ENCODE measurements around the gene FBN1.

The FBN1 gene

DNA sequence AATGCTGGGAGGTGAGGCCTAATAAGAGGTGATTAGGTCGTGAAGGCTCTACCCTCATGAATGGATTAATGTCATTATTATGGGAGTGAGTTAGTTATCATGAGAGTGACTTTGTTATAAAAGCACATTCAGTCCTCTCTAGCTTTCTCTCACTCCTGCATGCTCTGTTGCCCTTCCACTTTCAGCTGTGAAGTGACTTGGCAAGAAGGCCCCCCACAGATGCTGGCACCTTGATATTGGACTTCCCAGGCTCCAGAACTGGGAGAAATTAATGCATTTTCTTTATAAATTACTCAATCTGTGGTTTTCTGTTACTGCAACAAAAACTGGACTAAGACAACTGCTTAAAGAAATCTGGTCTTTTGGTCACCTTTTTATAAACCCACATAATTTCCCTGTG, 144.3 kb downstream of the FBN1 start:
- no peaks in the 10 kb centered on the region for H3K4me1 ChIP-seq (ENCODE audit: low read length)
- H3K27me3 ChIP-seq (replicated peaks; ENCODE audit: insufficient read depth, low read length), result no peaks in the 10 kb centered on the region
- H3K9me2 ChIP-seq (replicated peaks; ENCODE audit: insufficient read depth, low read length), result no peaks in the 10 kb centered on the region
- H3K9ac ChIP-seq (ENCODE audit: low read length), result no peak overlapping the region
- H2AFZ ChIP-seq (ENCODE audit: low read length), result no peak overlapping the region
- DNase-seq, result no peak
- no peak overlapping the region for H3K4me3 ChIP-seq (ENCODE audit: low read length)
- no peaks in the 10 kb centered on the region for H4K20me1 ChIP-seq (ENCODE audit: insufficient read depth, low read length)
- no peak for TF ChIP-seq EZH2phosphoT487 (IDR thresholded peaks at IDR 0.05; ENCODE audit: low read length)
- TF ChIP-seq, protein P1, sequence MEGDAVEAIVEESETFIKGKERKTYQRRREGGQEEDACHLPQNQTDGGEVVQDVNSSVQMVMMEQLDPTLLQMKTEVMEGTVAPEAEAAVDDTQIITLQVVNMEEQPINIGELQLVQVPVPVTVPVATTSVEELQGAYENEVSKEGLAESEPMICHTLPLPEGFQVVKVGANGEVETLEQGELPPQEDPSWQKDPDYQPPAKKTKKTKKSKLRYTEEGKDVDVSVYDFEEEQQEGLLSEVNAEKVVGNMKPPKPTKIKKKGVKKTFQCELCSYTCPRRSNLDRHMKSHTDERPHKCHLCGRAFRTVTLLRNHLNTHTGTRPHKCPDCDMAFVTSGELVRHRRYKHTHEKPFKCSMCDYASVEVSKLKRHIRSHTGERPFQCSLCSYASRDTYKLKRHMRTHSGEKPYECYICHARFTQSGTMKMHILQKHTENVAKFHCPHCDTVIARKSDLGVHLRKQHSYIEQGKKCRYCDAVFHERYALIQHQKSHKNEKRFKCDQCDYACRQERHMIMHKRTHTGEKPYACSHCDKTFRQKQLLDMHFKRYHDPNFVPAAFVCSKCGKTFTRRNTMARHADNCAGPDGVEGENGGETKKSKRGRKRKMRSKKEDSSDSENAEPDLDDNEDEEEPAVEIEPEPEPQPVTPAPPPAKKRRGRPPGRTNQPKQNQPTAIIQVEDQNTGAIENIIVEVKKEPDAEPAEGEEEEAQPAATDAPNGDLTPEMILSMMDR (IDR thresholded peaks at IDR 0.05; ENCODE audit: low read length), result no peak
- H3K36me3 ChIP-seq (replicated peaks; ENCODE audit: insufficient read depth, low read length), result no peaks in the 10 kb centered on the region
- H3K27ac ChIP-seq (ENCODE audit: low read length), result no peak overlapping the region
- no peak overlapping the region for H3K4me2 ChIP-seq (ENCODE audit: low read depth, low read length)
- H3K9me3 ChIP-seq (replicated peaks; ENCODE audit: insufficient read depth, low read length), result no peaks in the 10 kb centered on the region
- H3K79me2 ChIP-seq (ENCODE audit: low read length), result no peaks in the 10 kb centered on the region
- H3F3A ChIP-seq (ENCODE audit: insufficient read depth, low read length), result no peaks in the 10 kb centered on the region

DNA sequence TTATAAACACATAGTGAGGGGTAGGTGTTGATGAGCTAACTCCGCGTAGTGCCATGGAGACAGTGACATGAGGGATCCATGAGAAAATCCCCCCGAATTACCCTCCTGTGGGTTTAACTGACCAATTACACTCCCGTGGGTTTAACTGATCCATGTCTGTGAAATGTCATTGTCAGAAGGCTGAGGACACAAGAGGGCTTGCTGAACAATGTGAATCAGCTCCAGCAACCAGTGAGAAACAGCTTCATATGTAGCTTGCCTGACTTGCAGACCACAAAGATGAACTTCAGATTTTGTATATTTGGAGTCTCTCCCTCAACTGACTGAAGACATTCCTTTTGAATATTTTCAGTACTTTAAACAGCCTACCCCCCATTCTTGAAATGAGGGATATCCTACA, 144.9 kb downstream of the FBN1 start:
- Histone ChIP-seq H3K9me3 (replicated peaks; ENCODE audit: insufficient read depth, low read length) (no peaks in the 10 kb centered on the region), H3K4me2 (ENCODE audit: low read depth, low read length) (no peak overlapping the region), H3K27ac (ENCODE audit: low read length) (no peak overlapping the region), H3K9me2 (replicated peaks; ENCODE audit: insufficient read depth, low read length) (no peaks in the 10 kb centered on the region), H3K27me3 (replicated peaks; ENCODE audit: insufficient read depth, low read length) (no peaks in the 10 kb centered on the region), H3K4me3 (ENCODE audit: low read length) (no peak overlapping the region), H3F3A (ENCODE audit: insufficient read depth, low read length) (no peaks in the 10 kb centered on the region), H2AFZ (ENCODE audit: low read length) (no peak overlapping the region), H4K20me1 (ENCODE audit: insufficient read depth, low read length) (no peaks in the 10 kb centered on the region), H3K4me1 (ENCODE audit: low read length) (no peaks in the 10 kb centered on the region), H3K9ac (ENCODE audit: low read length) (no peak overlapping the region), H3K79me2 (ENCODE audit: low read length) (no peaks in the 10 kb centered on the region), H3K36me3 (replicated peaks; ENCODE audit: insufficient read depth, low read length) (no peaks in the 10 kb centered on the region)
- TF ChIP-seq EZH2 (optimal IDR thresholded peaks at IDR 0.05; ENCODE audit: low read depth, low read length) (no peak), EZH2phosphoT487 (IDR thresholded peaks at IDR 0.05; ENCODE audit: low read length) (no peak)
- TF ChIP-seq, protein P1 (IDR thresholded peaks at IDR 0.05; ENCODE audit: low read length), result no peak
- no peak for DNase-seq

DNA sequence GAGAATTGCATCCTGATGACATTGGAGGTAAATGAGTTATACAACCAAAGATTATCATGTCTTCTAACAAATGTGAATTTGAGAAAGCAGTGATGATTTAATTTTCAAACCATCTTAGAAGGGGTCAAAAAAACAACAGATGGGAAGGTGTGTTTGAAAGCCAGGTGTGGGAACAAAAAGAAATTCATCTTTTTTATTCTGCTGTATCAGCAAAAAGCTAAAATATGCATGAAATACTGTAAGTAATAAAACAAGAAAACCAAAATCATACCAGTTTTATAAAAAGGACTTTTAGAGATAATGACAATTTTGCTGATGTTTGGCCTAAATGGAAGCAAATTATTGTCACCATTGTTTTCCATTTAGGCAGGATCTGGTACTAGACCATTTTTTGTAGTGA, 145.5 kb downstream of the FBN1 start:
- no peak overlapping the region for H3K4me2 ChIP-seq (ENCODE audit: low read depth, low read length)
- H3F3A ChIP-seq (ENCODE audit: insufficient read depth, low read length), result no peaks in the 10 kb centered on the region
- no peaks in the 10 kb centered on the region for H3K79me2 ChIP-seq (ENCODE audit: low read length)
- DNase-seq, result no peak
- no peak overlapping the region for H3K27ac ChIP-seq (ENCODE audit: low read length)
- no peaks in the 10 kb centered on the region for H3K27me3 ChIP-seq (replicated peaks; ENCODE audit: insufficient read depth, low read length)
- no peak overlapping the region for H3K9ac ChIP-seq (ENCODE audit: low read length)
- no peaks in the 10 kb centered on the region for H4K20me1 ChIP-seq (ENCODE audit: insufficient read depth, low read length)
- no peaks in the 10 kb centered on the region for H3K9me2 ChIP-seq (replicated peaks; ENCODE audit: insufficient read depth, low read length)
- H3K9me3 ChIP-seq (replicated peaks; ENCODE audit: insufficient read depth, low read length), result no peaks in the 10 kb centered on the region
- no peak overlapping the region for H3K4me3 ChIP-seq (ENCODE audit: low read length)
- no peaks in the 10 kb centered on the region for H3K4me1 ChIP-seq (ENCODE audit: low read length)
- TF ChIP-seq EZH2 (optimal IDR thresholded peaks at IDR 0.05; ENCODE audit: low read depth, low read length), result no peak
- TF ChIP-seq EZH2phosphoT487 (IDR thresholded peaks at IDR 0.05; ENCODE audit: low read length), result no peak
- TF ChIP-seq, protein P1 (IDR thresholded peaks at IDR 0.05; ENCODE audit: low read length), result no peak
- H2AFZ ChIP-seq (ENCODE audit: low read length), result no peak overlapping the region
- H3K36me3 ChIP-seq (replicated peaks; ENCODE audit: insufficient read depth, low read length), result no peaks in the 10 kb centered on the region

All from MM.1S (cell line).